Heart left ventricle (tissue), 16 donors: ENCODE measurements around the gene VRK1. TPM values are rescaled to one million over a fixed set of nuclear protein-coding genes. Genes with fewer than 3 reads are reported as not detected.

ENCODE experiments used
- ATAC-seq, 4 donors: fragments of 200-7000 bp; cut with Tn5 transposase; one replicate each; pipeline ENCODE4 v1.9.1; 2020 to 2022; ENCODE audit warnings: moderate library complexity in 4 of 4, mild to moderate bottlenecking in 3 of 4, moderate number of reproducible peaks in 1 of 4
- DNase-seq, 5 donors: peaks; one replicate each; pipeline ENCODE4 v3.0.0-alpha.2; 2020
- H3K27ac ChIP-seq, 12 donors: fragments of 200-600 bp; sonication (generic) in 4 of 12; one replicate each; pipeline versions ENCODE4 v1.5.0 to v1.8.0; 2016 to 2022; ENCODE audit warnings: mild to moderate bottlenecking in 2 of 12
- H3K27me3 ChIP-seq, 9 donors: fragments of 200-600 bp; sonication (generic) in 2 of 9; one replicate each; pipeline versions ENCODE4 v1.5.1 to v1.8.0; 2016 to 2022; ENCODE audit warnings: mild to moderate bottlenecking in 3 of 9
- H3K36me3 ChIP-seq, 9 donors: fragments of 200-600 bp; sonication (generic) in 2 of 9; one replicate each; pipeline versions ENCODE4 v1.5.0 to v1.8.0; 2018 to 2022; ENCODE audit warnings: mild to moderate bottlenecking in 2 of 9
- H3K4me1 ChIP-seq, 12 donors: fragments of 200-600 bp; sonication (generic) in 4 of 12; one replicate each; pipeline versions ENCODE4 v1.5.0 to v1.8.0; 2016 to 2022; ENCODE audit warnings: mild to moderate bottlenecking in 3 of 12
- H3K4me3 ChIP-seq, 12 donors: fragments of 200-600 bp; sonication (generic) in 4 of 12; one replicate each; pipeline versions ENCODE4 v1.5.0 to v1.8.0; 2017 to 2022; ENCODE audit warnings: mild to moderate bottlenecking in 9 of 12, moderate library complexity in 4 of 12
- H3K9me3 ChIP-seq, 12 donors: fragments of 200-600 bp; sonication (generic) in 4 of 12; one replicate each; pipeline versions ENCODE4 v1.5.0 to v1.8.0; 2016 to 2022; ENCODE audit warnings: mild to moderate bottlenecking in 1 of 12
- POLR2A ChIP-seq, 2 donors: fragments of 450-650 bp; IDR thresholded peaks; one replicate each; pipeline ENCODE4 v1.6.1; 2017; ENCODE audit warnings: antibody characterized with exemption in 2 of 2, mild to moderate bottlenecking in 2 of 2, moderate library complexity in 2 of 2
- WGBS, 4 donors: extraction: QIAGEN DNeasy Blood & Tissue Kit in 2 of 4; methylation state at CpG; one replicate each; pipeline versions ENCODE4 v1.1.5 to v1.1.7; 2013 to 2018; 5-methylcytosine and 5-hydroxymethylcytosine counted together
- intact Hi-C, 10 donors: fragments of 100-400 bp; cut with DNase I; formaldehyde crosslinking; loops; one replicate each; pipeline versions ENCODE4 v1.11.1 to v1.14.2; 2022
- polyA plus RNA-seq, 2 donors: library from polyadenylated mRNA; stranded (reverse); fragments of 200-250 nt; gene quantifications; one replicate each; pipeline ENCODE4 v1.2.3, GENCODE V29; 2013
- total RNA-seq, 9 donors: library from RNA; depleted of rRNA in 2 of 9; stranded (reverse); fragments of >200 nt in 2 of 9; fragmentation: NEBNext Ultra II Directional in 3 of 9; extraction: Animal tissue kit (Norgen Biotek cat#: 25700) in 3 of 9; gene quantifications; one replicate each; pipeline versions ENCODE4 v1.1.0 to v1.2.4, GENCODE V29; 2016 to 2023
- TF ChIP-seq, protein P1 (sequence below), 12 donors: fragments of 200-600 bp; sonication (generic) in 4 of 12; IDR thresholded peaks; one replicate each; pipeline versions ENCODE4 v1.5.0 to v1.8.0; 2018 to 2022; ENCODE audit warnings: antibody characterized with exemption in 12 of 12, mild to moderate bottlenecking in 5 of 12
- donor health status: ischemic (EF 13 %, LVEDD 7.1; RV severe dilation, severe dysfunction).
- donor health status: healthy with polysubstance abuse.
- donor health status: DM: no; HTN: yes; CAD: no.
- donor health status: DM: no; HTN: no; CAD: no.
- donor health status: ischemic (EF 25% LVEDD 6.9; RV normal size, moderate dysfunction).
- donor health status: ischemic (EF 25% LVEDD 5.7; RV mildly dilated, moderate dysfunction).
- donor health status: healthy.
- donor health status: DM: yes; HTN: yes; CAD: no.
- donor health status: ischemic (EF 35%, LVEDD 5.7; RV mildly dilated, moderate dysfunction).
- donor health status: nonischemic (EF 11% LVEDD 7.7; RV severe dilation, severe dysfunction).
- donor health status: DM: yes; HTN: yes; CAD: no.
- donor health status: PGD.
- donor health status: ischemic (EF 29% LVEDD 5.4; RV normal size, mild dysfunction).
- donor health status: nonischemic (EF 23%, LVEDD 6.1; RV moderate dilation, normal function).

The VRK1 gene
- total and polyA plus RNA-seq, 11 donors: 3.6 to 10.4 (median 7.1) TPM

DNA sequence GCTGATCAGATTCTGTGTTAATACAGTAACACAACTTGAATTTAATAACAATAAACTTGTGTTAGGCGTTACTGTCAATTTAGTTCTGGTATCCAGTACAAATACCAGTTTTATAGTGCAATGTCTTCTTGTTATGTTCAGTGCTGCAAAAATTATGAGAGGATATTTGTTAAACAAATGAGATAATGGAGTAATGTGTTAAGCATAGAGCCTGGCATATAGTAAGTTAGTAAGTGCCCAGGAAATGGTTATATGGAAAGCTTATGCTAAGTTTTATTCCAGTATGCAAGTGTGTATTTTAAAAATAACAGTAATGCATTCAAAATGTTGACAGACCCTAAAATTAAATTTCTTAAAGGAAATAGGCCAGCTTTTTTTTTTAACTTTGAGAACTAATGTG lies 1.8 kb downstream of the VRK1 start:
- Histone ChIP-seq H3K27me3 (no peaks in the 10 kb centered on the region), H3K4me3 (peak overlapping the region in 1 of 12 donors; percentile 85), H3K27ac (no peak overlapping the region), H3K4me1 (peaks cover 0 to 24% (median 10%) of the 10 kb centered on the region in 12 donors), H3K9me3 (no peaks in the 10 kb centered on the region), H3K36me3 (no peaks in the 10 kb centered on the region)
- intact Hi-C loops: no loop called here
- 93 to 97% (median 96%) methylated on average over 1 of the region's 1 CpG for WGBS, 4 donors
- no peak for ATAC-seq
- no peak for DNase-seq
- TF ChIP-seq, protein P1, sequence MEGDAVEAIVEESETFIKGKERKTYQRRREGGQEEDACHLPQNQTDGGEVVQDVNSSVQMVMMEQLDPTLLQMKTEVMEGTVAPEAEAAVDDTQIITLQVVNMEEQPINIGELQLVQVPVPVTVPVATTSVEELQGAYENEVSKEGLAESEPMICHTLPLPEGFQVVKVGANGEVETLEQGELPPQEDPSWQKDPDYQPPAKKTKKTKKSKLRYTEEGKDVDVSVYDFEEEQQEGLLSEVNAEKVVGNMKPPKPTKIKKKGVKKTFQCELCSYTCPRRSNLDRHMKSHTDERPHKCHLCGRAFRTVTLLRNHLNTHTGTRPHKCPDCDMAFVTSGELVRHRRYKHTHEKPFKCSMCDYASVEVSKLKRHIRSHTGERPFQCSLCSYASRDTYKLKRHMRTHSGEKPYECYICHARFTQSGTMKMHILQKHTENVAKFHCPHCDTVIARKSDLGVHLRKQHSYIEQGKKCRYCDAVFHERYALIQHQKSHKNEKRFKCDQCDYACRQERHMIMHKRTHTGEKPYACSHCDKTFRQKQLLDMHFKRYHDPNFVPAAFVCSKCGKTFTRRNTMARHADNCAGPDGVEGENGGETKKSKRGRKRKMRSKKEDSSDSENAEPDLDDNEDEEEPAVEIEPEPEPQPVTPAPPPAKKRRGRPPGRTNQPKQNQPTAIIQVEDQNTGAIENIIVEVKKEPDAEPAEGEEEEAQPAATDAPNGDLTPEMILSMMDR (IDR thresholded peaks at IDR 0.05): no peak
- TF ChIP-seq POLR2A (IDR thresholded peaks at IDR 0.05): no peak

DNA sequence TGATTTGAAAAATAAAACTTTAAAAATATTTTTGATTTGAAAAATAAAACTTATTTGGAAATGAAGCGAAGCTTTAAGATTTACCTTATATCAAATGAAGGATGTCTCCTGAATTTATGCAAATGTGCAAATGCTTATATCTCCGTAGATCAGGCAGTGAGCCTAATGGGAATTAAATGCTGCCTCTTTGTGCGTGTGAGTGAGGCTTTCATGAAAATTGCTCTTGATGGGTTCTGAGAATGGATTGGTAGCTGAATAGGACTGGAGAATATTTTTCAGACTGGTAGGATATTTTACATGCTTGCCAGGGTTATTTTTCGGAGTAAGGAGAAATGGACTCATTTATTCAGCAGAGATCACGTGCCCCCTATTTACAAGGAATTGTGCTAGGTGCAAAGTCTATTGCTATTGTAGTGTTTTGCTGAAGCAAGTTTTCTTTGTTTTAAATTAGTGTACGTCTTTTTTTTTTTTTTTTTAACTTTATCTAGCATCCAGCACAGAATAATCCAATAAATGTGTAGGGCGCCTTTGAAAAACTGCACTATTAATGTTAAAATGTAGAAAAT lies 2.4 kb downstream of the VRK1 start:
- Histone ChIP-seq H3K4me3 (no peak overlapping the region), H3K36me3 (no peaks in the 10 kb centered on the region), H3K27ac (no peak overlapping the region), H3K4me1 (peaks cover 0 to 29% (median 11%) of the 10 kb centered on the region in 12 donors), H3K9me3 (no peaks in the 10 kb centered on the region), H3K27me3 (no peaks in the 10 kb centered on the region)
- intact Hi-C loops: no loop called here
- DNase-seq (no peak), ATAC-seq (no peak)
- WGBS, 4 donors: 90 to 94% (median 91%) methylated on average over 7 of the region's 7 CpGs
- TF ChIP-seq, protein P1 (IDR thresholded peaks at IDR 0.05): no peak
- TF ChIP-seq POLR2A (IDR thresholded peaks at IDR 0.05): no peak

DNA sequence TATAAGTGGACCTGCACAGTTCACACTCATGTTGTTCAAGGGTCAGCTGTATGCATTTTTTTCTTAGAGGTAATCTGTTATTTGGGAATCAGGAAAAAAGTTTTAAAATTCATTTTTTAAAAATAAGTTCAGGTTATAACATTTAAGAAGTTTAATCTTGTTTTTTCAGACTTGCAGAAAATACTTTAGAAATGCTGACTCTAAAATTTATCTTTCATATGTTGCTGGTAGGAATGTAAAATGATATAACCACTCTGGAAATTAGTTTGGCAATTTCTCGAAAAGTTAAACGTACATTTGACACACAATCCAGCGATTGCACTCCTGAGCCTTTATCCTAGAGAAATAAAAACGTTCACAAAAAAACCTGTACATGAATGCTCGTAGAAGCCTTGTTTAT lies 4.7 kb downstream of the VRK1 start:
- Histone ChIP-seq H3K4me3 (no peak overlapping the region), H3K36me3 (no peaks in the 10 kb centered on the region), H3K4me1 (peaks cover 0 to 45% (median 16%) of the 10 kb centered on the region in 12 donors), H3K27me3 (no peaks in the 10 kb centered on the region), H3K9me3 (no peaks in the 10 kb centered on the region), H3K27ac (no peak overlapping the region)
- DNase-seq (no peak), ATAC-seq (no peak)
- 90 to 97% (median 94%) methylated on average over 5 of the region's 5 CpGs for WGBS, 4 donors
- TF ChIP-seq POLR2A (IDR thresholded peaks at IDR 0.05): no peak
- TF ChIP-seq, protein P1 (IDR thresholded peaks at IDR 0.05): no peak
- intact Hi-C loops: no loop called here

DNA sequence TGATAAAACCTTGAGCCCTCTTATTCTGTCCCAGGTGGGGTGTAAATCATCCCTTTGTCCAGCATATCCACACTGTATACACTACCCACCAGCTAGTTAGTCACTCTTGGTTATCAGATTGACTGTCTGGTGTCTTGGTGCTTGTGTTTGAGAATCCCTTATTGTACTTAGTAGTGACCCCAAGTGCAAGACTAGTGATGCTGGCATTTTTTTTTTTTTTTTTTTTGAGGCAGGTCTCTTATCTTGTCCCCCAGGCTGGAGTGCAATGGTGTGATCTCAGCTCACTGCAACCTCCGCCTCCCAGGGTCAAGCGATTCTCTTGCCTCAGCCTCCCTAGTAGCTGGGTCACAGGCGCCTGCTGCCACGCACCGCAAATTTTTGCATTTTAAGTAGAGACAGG lies 5.8 kb downstream of the VRK1 start:
- no peak for DNase-seq
- Histone ChIP-seq H3K4me1 (peaks cover 0 to 40% (median 13%) of the 10 kb centered on the region in 12 donors), H3K27me3 (no peaks in the 10 kb centered on the region), H3K9me3 (no peaks in the 10 kb centered on the region), H3K27ac (no peak overlapping the region), H3K4me3 (no peak overlapping the region), H3K36me3 (no peaks in the 10 kb centered on the region)
- ATAC-seq: no peak
- intact Hi-C loops: no loop called here
- TF ChIP-seq, protein P1 (IDR thresholded peaks at IDR 0.05): no peak
- no peak for TF ChIP-seq POLR2A (IDR thresholded peaks at IDR 0.05)
- 93 to 98% (median 97%) methylated on average over 5 of the region's 5 CpGs for WGBS, 4 donors
